A673 (cell line): ENCODE data around the gene ITPR1.

Source experiments
- CTCF ChIP-seq: fragments of 300-800, 200-600 bp; sonication (generic); conservative IDR thresholded peaks from 2 replicates; pipeline ENCODE4 v1.5.1; 2017; ENCODE audit warnings: low read depth, mild to moderate bottlenecking, antibody characterized with exemption, low read length, moderate library complexity, mixed read lengths
- EZH2 ChIP-seq: fragments of 200-600 bp; sonication (generic); IDR thresholded peaks from 2 replicates; pipeline ENCODE4 v1.6.1; 2017; ENCODE audit warnings: borderline replicate concordance, low read depth, mild to moderate bottlenecking, mixed read lengths, antibody characterized with exemption, low read length; ENCODE audit not compliant: poor library complexity, severe bottlenecking

GRCh38 chr3:4742359-4742758 lies 249.2 kb downstream of the ITPR1 start:
- no peak for TF ChIP-seq CTCF
- no peak for TF ChIP-seq EZH2
